Inferior parietal cortex (tissue), 1 donor: ENCODE results near the gene PYCARD.
"Not testable (repeated sequence)": the region's sequence is repeated elsewhere in the genome, so short reads cannot be mapped to it uniquely, and the experiment has no call there.

Experiments
- DNase-seq: peaks from one replicate; pipeline ENCODE4 v3.0.0-alpha.2; 2016; ENCODE audit errors: extremely low spot score

PYCARD gene

DNA sequence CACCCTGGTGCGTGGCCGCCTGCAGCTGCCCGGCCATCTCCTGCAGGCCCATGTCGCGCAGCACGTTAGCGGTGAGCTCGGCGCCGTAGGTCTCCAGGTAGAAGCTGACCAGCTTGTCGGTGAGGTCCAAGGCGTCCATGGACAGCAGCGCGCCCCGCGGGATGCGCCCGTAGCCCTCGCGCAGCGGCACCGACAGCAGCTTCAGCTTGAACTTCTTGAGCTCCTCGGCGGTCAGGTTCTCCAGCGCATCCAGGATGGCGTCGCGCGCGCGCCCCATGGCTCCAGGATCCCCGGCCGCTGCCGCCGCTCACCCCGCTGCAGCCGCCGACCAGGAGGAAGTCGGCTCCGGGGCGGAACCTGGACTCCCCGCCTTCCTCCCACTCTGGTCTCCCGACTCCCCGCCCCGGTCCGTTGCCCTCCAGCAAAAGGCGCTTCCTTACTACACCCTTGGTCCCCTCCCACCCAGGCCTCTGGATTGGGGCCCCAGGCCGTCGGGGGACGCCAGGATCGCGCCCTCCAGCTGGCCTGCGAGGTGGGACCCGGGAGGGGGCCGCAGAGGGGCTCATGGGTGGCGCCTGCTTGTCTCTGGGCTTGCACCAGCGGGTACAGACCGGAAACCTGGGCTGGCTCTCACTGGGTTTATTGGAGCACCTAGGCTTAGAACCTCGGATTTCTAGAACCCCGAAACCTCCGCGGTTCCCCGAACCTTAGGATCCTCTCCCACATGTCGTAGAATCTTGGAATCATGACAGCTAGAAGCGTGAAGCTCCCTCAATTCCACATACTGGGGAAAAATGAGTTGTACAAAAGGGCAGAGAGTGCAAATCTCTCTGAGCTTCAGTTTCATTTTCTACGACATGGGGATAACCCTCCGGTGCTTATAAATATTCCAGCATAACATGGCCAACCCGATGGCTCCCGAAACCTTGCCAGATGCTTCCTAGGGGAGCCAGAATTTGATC is at the start of gene PYCARD:
Gene PYCARD (minus strand): TSS at position 347 of the 962 bp plus-strand sequence. CDS start 70 bp downstream, at position 277.
- no peak for DNase-seq

DNA sequence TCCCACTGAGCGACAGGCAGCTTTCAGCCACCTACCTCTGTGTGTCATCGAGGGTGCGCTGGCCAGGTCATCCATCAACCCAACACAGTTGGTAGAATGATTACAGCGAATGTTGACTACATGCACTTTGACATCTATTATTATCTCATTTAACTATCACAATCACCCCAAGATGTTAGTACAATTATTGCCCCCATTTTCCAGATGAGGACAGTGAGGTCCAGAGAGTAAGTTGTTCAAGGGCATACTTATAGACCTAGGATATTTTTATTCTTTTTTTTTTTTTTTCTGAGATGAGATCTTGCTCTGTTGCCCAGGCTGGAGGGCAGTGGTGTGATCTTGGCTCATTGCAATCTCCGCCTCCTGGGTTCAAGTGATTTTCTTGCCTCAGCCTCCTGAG is 48.9 kb upstream of the PYCARD start:
- no peak for DNase-seq

DNA sequence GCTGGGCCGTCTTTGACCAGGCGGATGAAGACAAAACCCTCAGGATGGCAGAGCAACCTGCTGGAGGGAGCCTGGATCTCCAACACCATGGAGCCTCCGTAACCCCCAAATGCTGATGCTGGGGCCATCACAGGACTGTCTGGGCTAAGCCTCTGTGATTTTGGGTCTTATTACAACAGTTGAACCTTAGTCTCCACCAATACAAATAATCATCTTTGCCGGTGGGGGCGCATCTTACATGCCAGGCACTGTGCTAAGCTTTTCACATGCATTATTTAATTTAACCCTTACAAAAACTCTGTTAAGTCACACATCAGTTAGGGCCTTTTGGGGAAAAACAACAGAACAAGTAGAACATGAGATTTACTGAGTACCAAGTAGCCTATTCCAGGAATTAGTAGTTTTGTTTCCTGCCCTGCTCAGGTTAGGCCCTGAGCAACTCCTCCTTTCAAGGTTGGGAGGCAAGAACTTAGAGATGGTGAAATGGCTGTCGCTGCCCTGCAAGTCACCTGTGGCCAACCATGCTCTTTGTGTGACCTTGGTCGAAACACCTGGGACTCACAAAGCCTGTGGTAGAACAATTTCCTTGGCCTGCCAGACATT is 48.3 kb upstream of the PYCARD start:
- DNase-seq, result no peak

DNA sequence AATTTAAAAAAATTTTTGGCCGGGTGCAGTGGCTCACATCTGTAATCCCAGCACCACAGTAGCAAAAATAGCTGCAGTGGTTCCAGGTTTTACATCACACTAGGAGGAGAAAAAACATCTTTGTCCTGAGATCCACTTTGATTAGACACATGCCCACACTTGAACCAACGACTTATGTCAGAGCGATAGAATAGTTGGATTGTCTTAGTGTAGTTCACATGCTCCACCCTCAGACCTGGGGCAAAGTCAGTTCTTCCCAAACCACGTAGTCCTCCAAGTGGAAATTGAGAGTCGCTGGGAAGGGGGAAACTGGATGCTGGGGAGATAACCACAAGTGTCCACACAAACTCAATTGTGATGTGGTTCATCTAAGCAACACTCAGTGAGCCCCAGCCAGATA is 45.8 kb upstream of the PYCARD start:
- no peak for DNase-seq

DNA sequence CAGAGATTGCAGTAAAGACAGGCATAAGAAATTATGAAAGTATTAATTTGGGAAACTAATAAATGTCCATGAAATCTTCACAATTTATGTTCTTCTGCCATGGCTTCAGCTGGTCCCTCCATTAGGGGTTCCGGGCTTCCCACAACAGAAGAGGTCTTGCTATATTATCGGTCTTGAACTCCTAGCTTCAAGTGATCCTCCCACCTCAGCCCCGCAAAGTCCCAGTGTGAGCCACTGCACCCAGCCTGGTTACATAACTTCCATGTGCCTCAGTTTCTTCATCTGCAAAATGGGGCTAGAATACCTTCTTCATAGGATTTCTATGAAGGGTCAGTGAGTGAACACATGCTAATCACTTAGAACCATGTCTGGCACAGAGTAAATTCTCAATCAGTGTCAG is 43.7 kb upstream of the PYCARD start:
- DNase-seq, result no peak

DNA sequence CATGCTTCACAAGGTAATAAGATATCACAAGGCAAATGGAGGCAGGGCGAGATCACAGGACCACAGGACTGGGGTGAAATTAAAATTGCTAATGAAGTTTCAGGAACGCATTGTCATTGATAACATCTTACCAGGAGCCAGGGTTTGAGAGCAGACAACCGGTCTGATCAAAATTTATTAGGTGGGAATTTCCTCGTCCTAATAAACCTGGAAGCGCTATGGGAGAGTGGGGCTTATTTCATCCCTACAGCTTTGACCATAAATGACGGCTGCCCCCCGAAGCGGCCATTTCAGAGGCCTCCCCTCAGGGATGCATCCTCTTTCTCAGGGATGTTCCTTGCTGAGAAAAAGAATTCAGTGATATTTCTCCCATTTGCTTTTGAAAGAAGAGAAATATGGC is 43.0 kb upstream of the PYCARD start:
- DNase-seq, result not testable (repeated sequence)

DNA sequence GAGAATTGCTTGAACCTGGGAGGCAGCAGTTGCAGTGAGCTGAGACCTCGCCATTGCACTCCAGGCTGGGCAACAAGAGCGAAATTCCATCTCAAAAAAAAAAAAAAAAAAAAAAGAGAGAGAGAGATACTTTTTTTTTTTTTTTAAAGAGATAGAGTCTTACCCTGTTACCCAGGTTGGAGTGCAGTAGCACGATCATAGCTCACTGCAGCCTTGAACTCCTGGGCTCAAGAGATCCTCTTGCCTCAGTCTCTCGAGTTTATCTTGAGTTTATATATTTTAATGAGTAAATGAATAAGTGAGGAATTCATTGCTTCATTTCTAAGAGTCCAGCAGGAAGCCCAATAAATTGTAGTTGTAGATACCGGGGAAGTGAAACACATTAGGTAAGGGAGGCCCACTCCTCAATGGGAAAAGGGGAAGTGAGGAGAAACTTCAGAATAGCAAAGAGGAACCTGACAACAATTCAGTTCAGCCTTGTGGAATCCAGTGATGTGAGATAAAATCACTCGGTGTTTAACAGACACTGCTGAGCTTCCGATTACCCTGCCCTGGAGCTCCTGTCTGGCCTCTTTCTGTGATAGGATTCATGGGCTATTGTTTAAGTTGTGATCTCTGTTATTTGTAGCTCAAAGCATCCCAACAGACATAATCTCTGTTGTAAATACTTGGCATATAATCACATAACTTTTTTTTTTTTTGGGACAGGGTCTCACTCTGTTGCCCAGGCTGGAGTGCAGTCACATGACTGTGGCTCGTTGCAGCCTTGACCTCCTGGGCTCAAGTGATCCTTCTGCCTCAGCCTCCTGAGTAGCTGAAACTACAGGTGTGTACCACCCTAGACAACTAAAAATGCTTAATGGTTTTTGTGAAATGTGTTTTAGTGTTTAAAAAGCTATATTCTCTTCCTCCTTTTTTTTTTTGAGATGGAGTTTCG is 41.4 kb upstream of the PYCARD start:
- peak; percentile 23 for DNase-seq

DNA sequence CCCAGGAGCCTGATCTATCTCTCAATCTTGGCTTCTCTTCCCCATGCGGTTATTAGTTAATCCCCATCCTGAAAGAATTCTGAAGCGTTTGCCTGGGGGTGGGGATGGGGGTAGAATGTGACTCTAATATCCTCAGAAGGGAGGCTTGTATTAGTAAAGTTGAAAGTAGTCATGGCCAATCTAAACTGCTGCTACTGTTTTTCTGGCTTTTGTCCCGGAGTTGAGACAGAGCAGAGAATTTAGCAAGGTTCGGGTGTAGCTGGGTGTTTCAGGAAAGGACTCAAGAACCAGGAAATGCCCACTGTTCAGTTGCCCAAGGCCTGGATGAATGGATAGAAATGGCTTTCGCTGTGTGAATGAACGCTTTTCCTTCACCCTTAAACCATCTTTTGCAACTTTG is 39.6 kb upstream of the PYCARD start:
- no peak for DNase-seq

DNA sequence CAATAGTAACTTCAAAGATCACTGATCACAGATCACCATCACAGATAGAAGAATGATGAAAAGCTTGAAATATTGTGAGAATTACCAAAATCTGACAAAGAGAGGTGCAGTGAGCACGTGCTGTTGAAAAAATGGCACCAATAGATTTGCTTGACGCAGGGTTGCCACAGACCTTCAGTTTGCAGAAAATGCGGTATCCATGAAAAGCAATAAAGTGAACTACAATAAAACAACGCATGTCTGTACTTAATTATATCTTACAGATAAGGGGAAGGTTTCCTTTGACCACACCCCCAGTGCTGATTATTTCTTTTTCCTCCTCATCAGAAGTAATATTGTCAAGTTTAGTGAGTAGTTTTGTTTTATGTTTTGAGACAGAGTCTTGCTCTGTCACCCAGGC is 35.5 kb upstream of the PYCARD start:
- DNase-seq, result no peak

DNA sequence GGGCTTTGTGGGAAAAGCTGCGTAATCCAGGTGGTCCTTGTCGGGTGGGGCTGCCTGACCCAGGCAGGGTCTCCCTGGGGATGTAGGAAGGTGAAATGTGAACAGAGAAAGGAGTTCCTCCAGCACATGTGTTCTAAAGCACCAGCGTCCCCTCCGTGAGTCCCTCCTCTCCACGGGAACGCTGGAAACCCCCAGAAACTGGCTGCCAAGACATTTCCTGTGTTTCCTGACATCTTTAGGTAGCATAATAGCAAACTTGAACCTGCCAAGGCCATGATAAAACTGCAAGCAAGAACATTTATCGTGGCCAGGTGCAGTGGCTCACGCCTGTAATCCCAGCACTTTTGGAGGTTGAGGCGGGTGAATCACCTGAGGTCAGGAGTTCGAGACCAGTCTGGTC is 26.9 kb upstream of the PYCARD start:
- no peak for DNase-seq

DNA sequence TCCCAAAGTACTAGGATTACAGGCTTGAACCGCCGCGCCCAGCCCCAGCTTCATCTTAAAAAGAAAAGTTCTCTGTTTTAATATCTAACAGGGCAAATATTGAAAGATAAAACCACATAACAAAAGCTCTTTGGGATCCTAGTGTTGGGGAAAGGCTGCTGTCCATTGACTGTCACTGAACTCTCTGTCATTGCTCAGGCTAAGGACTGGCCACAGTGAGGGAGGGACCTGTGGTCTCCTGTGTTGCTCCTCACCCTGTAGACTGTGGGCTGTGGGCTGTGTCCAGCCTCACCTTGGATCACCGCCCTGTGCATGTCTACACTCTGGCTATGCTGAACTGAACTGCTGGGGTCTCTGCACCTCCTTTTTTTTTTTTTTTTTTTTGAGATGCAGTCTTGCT is 25.6 kb upstream of the PYCARD start:
- no peak for DNase-seq

DNA sequence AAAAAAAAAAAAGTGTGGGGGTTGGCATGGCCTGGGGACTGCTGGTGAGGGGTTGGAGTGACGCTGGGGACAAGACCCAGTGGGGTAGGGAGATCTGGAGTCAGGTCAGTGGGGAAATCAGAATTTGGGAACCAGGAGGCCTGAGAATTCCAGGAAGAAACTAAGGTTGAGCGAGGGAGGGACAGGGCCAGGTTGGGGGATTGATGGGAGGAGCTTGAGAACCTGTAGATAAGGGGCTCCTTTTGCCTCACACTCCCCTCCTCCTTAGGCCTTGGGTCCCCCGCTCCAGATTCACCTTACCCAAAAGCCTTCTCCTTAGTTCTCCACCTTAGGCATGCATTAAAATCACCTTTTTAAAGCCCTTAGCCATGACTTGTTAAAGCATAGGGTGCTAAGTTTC is 22.6 kb upstream of the PYCARD start:
- no peak for DNase-seq

DNA sequence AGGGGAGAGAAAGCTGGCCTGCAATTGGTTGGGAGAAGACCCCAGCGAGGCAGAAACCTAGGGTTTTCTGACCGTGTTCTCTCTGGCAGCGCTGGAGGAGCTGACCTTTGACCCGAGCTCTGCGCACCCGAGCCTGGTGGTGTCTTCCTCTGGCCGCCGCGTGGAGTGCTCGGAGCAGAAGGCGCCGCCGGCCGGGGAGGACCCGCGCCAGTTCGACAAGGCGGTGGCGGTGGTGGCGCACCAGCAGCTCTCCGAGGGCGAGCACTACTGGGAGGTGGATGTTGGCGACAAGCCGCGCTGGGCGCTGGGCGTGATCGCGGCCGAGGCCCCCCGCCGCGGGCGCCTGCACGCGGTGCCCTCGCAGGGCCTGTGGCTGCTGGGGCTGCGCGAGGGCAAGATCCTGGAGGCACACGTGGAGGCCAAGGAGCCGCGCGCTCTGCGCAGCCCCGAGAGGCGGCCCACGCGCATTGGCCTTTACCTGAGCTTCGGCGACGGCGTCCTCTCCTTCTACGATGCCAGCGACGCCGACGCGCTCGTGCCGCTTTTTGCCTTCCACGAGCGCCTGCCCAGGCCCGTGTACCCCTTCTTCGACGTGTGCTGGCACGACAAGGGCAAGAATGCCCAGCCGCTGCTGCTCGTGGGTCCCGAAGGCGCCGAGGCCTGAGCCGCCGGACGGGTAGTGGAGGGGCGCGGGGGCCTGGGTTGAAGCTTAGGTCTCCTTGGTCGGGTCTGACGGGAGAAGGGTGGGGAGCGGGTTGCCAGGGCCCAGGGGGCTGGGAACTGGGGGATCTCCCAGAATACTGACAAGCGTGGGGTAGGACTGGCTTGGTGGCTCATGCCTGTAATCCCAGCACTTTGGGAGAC is 21.8 kb upstream of the PYCARD start:
- no peak for DNase-seq

DNA sequence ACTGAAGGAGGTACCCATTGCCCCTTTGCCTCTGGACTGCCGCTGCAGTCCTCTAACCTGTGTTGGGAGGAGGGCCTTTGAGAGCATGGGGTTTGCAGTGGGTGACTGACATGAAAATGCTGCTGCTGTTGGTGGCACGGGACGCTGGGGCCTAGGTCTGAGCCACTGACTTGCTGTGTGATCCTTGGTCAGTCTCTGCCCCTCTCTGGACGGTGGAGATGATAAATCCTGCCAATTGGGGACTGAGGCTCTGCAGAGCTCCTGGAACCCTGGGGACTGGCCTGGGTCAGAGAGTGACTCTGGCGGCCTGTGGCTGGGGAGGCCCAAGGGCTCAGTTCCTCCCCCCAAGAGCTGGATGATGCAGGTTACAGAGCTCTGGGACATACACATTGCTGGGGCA is 20.5 kb upstream of the PYCARD start:
- no peak for DNase-seq

DNA sequence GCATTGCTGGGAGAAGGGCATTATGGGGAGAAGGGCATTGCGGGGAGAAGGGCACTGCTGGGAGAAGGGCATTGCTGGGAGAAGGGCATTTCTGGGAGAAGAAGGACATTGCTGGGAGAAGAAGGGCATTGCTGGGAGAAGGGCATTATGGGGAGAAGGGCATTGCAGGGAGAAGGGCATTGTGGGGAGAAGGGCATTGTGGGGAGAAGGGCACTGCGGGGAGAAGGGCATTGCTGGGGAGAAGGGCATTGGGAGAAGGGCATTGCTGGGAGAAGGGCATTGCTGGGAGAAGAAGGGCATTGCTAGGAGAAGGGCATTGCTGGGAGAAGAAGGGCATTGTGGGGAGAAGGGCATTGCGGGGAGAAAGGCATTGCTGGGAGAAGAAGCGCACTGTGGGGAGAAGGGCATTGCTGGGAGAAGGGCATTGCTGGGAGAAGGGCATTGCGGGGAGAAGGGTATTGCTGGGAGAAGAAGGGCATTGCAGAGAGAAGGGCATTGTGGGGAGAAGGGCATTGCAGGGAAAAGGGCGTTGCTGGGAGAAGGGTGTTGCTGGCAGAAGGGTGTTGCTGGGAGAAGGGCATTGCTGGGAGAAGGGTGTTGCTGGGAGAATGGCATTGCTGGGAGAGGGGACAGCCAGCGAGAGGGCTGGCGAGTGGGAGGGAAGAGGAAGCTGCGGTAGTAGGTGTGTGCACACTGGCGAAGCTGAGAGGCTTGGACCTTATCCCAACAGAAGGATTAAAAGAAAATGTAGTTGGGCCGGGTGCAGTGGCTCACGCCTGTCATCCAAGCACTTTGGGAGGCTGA is 19.0 kb upstream of the PYCARD start:
- no peak for DNase-seq

DNA sequence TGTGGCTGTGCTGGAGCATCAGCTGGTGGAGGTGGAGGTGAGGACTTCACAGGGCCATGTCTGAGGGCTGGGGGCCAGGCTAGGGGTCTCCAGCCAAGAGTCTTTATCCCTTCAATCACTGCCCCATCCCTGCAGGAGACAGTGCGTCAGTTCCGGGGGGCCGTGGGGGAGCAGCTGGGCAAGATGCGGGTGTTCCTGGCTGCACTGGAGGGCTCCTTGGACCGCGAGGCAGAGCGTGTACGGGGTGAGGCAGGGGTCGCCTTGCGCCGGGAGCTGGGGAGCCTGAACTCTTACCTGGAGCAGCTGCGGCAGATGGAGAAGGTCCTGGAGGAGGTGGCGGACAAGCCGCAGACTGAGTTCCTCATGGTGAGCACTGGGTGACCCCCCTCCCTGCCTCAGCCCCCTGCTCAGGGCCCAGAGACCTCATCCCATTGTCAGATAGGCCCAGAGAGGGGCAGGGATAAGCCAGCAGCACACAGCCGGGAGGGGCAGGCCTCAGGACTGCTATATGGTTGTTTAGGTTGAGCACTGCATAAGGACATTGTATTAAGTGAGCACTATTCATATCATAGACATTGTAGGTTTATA is 16.7 kb upstream of the PYCARD start:
- no peak for DNase-seq

DNA sequence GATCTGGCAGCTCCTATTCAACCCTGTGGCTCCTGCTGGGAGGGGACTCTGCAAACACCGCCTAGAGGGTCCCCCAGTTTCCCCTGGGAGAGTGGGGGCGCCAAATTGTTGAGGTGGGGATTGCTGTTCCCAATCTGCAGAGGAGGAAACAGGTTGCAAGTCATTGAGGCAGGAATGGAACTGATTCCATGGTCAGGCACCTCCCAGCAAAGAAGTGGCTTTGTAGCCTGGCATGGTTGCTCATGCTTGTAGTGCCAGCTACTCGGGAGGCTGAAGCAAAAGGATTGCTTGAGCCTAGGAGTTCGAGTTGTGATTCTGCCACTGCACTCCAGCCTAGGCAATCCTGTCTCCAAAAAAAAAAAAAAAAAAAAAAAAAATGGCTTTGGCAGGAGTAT is 14.6 kb upstream of the PYCARD start:
- no peak for DNase-seq

DNA sequence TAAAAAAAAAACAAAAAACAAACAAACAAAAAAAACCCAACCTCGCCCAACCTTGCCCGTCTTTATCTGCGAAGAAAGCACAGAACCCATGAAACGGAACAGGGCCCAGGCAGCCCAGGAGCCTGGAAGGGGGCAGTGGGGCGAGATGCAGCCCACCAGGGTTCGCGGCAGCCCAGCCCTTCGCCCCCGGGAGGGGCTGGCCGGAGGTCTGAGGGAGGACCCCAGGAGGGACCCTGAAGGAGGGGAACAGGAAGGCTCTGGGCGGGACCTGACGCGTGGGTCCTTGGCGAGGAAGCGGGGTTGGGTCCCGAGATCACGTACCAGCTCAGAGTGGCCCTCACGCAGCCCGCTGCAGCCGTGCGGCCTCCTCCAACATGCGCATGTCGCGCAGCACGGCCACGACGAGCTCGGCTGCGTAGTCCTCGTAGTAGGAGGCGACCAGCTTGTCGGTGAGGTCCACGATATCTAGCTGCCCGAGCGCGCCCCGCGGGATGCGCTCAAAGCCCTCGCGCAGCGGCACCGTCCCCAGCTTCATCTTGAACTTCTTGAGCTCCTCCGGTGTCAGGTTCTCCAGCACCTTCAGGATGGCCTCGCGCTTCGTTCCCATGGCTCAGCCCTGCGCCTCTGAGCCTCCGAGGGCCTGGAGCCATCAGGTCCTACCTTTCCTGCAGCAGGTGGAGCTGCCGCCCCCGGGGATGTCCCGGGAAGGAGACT is 14.0 kb upstream of the PYCARD start, which contains the start of gene PYDC1:
Gene PYDC1 (minus strand): TSS at position 714 of the 714 bp plus-strand sequence. CDS start 107 bp downstream, at position 607.
- no peak for DNase-seq
